Activated CD4-positive, alpha-beta memory T cell treated with anti-CD3 and anti-CD28 coated beads for 36 hours (primary cell): ENCODE results near the gene TRIM9. TPM values are rescaled to one million over a fixed set of nuclear protein-coding genes. Genes with fewer than 3 reads are reported as not detected.
"Not testable (repeated sequence)": the region's sequence is repeated elsewhere in the genome, so short reads cannot be mapped to it uniquely, and the experiment has no call there.

Source experiments
- CTCF ChIA-PET: fragments of 350-600 bp; sonication (Branson Sonifier 250); formaldehyde crosslinking; loops from one replicate; lab custom pipeline; 2021; ENCODE audit warnings: antibody characterized with exemption, inconsistent platforms; lab: Charles Lee
- POLR2A ChIA-PET: fragments of 350-600 bp; sonication (Branson Sonifier 250); formaldehyde crosslinking; loops from one replicate; lab custom pipeline; 2021; ENCODE audit warnings: antibody characterized with exemption; lab: Charles Lee
- DNase-seq: peaks from one replicate; pipeline ENCODE4 v3.0.0-alpha.2; 2020
- H3K27ac Mint-ChIP-seq: one replicate; pipeline ENCODE4 v1.8.0; 2021; ENCODE audit warnings: mixed read lengths
- H3K27me3 Mint-ChIP-seq: one replicate; pipeline ENCODE4 v1.8.0; 2021; ENCODE audit warnings: mixed read lengths
- H3K36me3 Mint-ChIP-seq: one replicate; pipeline ENCODE4 v1.8.0; 2021; ENCODE audit warnings: mixed read lengths
- H3K4me1 Mint-ChIP-seq: one replicate; pipeline ENCODE4 v1.8.0; 2021; ENCODE audit warnings: low read depth, mixed read lengths
- H3K4me3 Mint-ChIP-seq: one replicate; pipeline ENCODE4 v1.8.0; 2021; ENCODE audit warnings: mild to moderate bottlenecking, mixed read lengths
- H3K9me3 Mint-ChIP-seq: one replicate; pipeline ENCODE4 v1.8.0; 2021; ENCODE audit warnings: mixed read lengths
- intact Hi-C: fragments of 100-400 bp; cut with micrococcal nuclease; formaldehyde crosslinking; loops from one replicate; pipeline ENCODE4 v1.15.1; 2023
- total RNA-seq, 2 experiments: library from RNA; stranded (reverse); gene quantifications; one replicate each; pipeline ENCODE4 v1.2.3, GENCODE V29; 2021

Gene TRIM9
- total RNA-seq, 2 experiments from 2014 or later = 0.36 to 0.40 TPM

DNA sequence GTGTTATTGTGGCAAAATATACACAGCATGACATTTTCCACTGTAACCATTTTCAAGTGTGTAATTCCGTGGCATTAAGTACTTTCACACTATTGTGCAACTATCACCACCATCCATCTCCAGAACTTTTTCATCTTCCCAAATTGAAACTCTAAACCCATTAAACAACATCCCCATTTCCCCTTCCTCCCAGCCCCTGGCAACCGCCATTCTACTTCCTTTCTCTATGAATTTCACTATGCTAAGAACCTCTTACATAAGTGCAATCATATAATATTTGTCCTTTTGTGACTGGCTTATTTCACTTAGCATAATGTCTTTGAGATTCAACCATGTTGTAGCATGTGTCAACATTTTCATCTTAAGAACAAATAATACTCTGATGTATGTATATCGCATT lies 82.8 kb downstream of the TRIM9 start:
- ChIA-PET CTCF (no interaction called here), POLR2A (no interaction called here)
- H3K27ac Mint-ChIP-seq = no peak overlapping the region
- DNase-seq = no peak
- H3K9me3 Mint-ChIP-seq = no peaks in the 10 kb centered on the region
- intact Hi-C loops = no loop called here
- H3K27me3 Mint-ChIP-seq = peaks cover 4% of the 10 kb centered on the region
- no peaks in the 10 kb centered on the region for H3K36me3 Mint-ChIP-seq
- H3K4me3 Mint-ChIP-seq = no peak overlapping the region
- no peaks in the 10 kb centered on the region for H3K4me1 Mint-ChIP-seq

DNA sequence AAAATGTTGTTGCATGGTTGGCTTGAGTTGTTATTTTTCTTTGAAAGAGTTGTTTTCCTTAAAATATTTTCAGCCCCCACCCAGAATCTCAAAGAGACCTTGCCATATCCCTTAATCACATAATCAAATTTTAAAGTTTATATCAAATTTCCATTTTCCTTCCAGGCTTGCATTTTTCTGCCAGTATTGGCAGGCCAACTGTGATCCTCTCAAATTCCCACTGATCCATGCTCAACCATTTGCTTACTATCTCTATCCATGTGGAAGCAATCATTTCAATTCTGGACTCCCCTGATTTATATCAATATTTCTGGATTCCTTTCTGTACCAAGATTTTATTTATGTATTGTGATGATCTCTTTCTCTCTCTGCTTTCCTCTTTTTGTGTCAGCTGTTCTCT lies 86.5 kb downstream of the TRIM9 start:
- H3K4me1 Mint-ChIP-seq = no peaks in the 10 kb centered on the region
- POLR2A ChIA-PET = no interaction called here
- H3K9me3 Mint-ChIP-seq = no peaks in the 10 kb centered on the region
- intact Hi-C loops = no loop called here
- no peak overlapping the region for H3K27ac Mint-ChIP-seq
- no peak for DNase-seq
- H3K4me3 Mint-ChIP-seq = no peak overlapping the region
- H3K27me3 Mint-ChIP-seq = peaks cover 5% of the 10 kb centered on the region
- H3K36me3 Mint-ChIP-seq = no peaks in the 10 kb centered on the region
- CTCF ChIA-PET = no interaction called here

DNA sequence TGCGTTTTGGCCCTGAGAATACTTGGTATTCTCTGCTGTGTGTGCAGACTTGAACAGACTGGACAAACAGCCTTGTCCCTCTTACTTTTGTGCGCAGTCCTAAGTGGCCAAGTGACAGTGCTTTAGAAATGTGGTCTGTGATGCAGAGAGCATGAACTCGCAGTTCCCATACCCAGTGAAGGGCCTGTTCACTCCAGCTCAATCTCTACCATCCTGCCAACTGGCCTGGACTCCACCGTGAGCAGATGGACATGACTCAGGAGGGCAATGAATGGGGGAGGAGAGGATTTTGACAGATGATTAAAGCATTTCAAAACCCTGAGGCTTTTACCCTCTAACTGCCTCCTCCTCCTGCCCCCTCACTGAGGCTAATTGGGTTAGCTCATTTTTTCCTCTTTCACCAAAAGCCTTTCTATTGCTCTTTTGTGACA lies 88.1 kb downstream of the TRIM9 start:
- no peak overlapping the region for H3K27ac Mint-ChIP-seq
- peaks cover 5% of the 10 kb centered on the region for H3K27me3 Mint-ChIP-seq
- H3K4me1 Mint-ChIP-seq = no peaks in the 10 kb centered on the region
- no peak overlapping the region for H3K4me3 Mint-ChIP-seq
- ChIA-PET POLR2A (no interaction called here), CTCF (no interaction called here)
- no peak for DNase-seq
- intact Hi-C loops = no loop called here
- H3K36me3 Mint-ChIP-seq = no peaks in the 10 kb centered on the region
- no peaks in the 10 kb centered on the region for H3K9me3 Mint-ChIP-seq

DNA sequence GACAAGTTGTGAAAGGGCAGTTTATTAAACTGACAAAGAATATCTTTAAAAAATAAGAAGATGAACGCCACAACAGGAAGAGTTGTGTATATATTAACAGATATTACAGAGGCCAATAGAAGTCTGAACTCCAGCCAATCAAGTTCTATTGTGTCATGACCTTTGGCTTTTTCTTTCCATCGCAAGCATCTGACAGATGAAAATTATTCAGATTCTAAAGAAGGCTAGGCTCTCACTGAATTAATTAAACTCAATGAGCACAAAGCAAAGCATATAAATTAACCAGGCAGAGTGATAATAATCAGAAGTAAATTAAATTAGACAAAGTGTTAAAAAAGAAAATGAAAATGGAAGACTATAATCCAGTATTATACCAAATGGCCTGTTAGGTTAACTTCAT lies 88.6 kb downstream of the TRIM9 start:
- H3K4me3 Mint-ChIP-seq = no peak overlapping the region
- ChIA-PET POLR2A (no interaction called here), CTCF (no interaction called here)
- no peaks in the 10 kb centered on the region for H3K36me3 Mint-ChIP-seq
- H3K27ac Mint-ChIP-seq = no peak overlapping the region
- peaks cover 5% of the 10 kb centered on the region for H3K27me3 Mint-ChIP-seq
- no peaks in the 10 kb centered on the region for H3K9me3 Mint-ChIP-seq
- intact Hi-C loops = no loop called here
- no peaks in the 10 kb centered on the region for H3K4me1 Mint-ChIP-seq
- no peak for DNase-seq

DNA sequence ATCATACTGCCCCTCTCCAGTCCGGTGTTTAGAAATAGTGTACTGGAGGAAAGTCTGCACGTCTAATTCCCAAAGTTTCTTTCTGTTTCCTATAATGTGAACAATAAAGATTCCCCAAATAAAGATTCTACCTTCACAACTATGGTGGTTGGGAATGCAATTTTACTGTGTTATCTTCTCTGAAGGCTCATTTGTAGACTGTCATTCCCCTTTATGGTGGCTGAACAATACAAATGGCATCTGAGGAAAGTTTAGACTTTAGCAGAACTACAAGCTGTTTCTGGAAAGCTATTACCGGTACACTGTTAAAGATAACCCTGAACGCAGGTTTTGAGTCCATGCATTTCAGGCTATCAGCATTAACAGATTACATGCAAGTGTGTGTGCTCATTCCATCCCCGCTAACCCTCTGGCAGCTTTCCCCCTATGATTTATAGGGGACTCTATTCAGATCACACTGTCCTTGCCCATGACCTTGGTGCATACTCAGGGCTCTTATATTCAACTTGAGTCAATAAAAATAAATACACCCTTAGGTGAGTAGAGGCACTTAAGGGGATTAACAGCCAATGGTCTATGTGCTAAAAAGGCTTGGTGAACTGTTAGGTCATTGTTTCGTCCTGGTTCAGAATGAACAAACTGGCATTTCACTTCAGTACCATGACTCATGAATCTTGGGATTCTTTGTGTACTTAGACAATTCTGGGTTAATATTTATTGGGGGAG lies 89.9 kb downstream of the TRIM9 start:
- H3K4me1 Mint-ChIP-seq = no peaks in the 10 kb centered on the region
- no peaks in the 10 kb centered on the region for H3K36me3 Mint-ChIP-seq

DNA sequence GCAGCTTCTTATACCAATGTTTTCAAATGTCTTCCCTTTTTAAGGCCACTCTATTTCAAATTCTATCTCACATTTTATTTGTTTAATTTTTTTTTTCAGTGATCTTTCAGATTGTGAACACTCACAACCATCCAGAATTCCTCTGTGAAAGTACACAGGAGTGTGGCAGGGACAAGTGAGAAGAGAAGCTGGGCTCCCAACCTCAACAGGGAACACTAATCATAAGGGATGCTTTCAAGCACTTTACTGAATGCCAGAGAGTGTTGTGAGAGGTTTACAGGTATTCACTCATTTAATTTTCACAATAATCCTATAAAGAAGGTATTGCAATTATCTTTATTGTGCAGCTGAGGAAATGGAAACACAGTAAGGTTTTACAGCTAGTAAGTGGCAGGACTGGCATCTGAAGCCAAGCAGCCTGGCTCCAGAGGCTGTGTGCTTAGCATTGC lies 90.5 kb downstream of the TRIM9 start:
- no peak overlapping the region for H3K4me3 Mint-ChIP-seq
- no peaks in the 10 kb centered on the region for H3K36me3 Mint-ChIP-seq
- H3K27me3 Mint-ChIP-seq = peaks cover 3% of the 10 kb centered on the region
- H3K9me3 Mint-ChIP-seq = no peaks in the 10 kb centered on the region
- intact Hi-C loops = no loop called here
- no peak for DNase-seq
- CTCF ChIA-PET = no interaction called here
- no peak overlapping the region for H3K27ac Mint-ChIP-seq
- H3K4me1 Mint-ChIP-seq = no peaks in the 10 kb centered on the region
- POLR2A ChIA-PET = no interaction called here

More for the DNA sequence above, 89.9 kb downstream of the TRIM9 start:
- no peak for DNase-seq
- ChIA-PET POLR2A (no interaction called here), CTCF (no interaction called here)
- no peak overlapping the region for H3K4me3 Mint-ChIP-seq
- intact Hi-C loops = no loop called here
- H3K27ac Mint-ChIP-seq = no peak overlapping the region
- peaks cover 3% of the 10 kb centered on the region for H3K27me3 Mint-ChIP-seq
- no peaks in the 10 kb centered on the region for H3K9me3 Mint-ChIP-seq

DNA sequence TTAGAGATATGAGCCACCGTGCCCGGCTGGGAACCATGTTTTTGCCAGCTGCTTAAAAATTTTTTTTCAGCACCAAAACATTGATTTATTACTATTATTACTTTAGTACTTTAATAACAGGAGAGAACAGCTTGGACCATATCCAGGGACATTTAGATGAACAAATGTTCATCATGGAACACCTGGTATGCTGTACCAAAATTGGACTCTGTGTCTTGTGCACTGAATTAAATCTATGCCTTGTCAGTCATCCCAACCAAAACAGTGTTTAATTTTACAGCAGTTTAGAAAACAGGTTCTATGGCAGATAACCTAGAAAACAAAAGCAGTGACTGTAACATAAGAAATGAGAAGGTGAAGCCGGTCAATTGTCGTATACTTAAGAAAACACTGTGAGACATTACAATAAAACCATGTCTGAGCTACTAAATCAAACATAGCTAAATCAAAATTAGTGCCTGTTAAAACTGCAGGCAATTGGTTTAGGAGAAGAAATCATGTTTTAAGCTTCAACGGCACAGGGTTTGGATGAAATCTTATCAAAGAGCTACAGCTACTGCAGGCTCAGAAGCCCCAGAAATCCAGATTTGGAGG lies 92.4 kb downstream of the TRIM9 start:
- DNase-seq = no peak

DNA sequence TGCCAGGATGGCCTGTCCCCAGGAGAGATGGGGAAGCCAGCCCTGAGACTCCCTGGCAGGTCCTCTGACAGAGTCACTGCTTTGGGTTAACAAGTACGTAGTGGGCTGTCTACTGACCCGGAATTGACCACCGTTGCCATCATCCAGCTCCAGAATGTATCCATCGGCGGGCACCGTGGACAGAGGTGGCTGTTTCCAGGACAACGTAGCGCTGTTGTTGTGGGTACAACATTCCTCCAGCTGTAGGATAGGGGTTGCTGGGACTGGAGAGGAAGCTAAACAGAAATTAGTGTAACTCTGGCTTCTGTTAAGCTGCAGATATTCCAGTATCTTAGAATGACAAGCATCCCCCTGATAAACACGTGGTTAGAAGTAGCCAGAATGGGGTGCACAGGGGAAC lies 94.3 kb downstream of the TRIM9 start:
- H3K27me3 Mint-ChIP-seq = peaks cover 1% of the 10 kb centered on the region
- CTCF ChIA-PET = no interaction called here
- H3K36me3 Mint-ChIP-seq = no peaks in the 10 kb centered on the region
- H3K27ac Mint-ChIP-seq = no peak overlapping the region
- intact Hi-C loops = no loop called here
- POLR2A ChIA-PET = no interaction called here
- no peak for DNase-seq
- no peak overlapping the region for H3K4me3 Mint-ChIP-seq
- H3K9me3 Mint-ChIP-seq = no peaks in the 10 kb centered on the region
- H3K4me1 Mint-ChIP-seq = no peaks in the 10 kb centered on the region

More for the DNA sequence above, 92.4 kb downstream of the TRIM9 start:
- H3K4me3 Mint-ChIP-seq = no peak overlapping the region
- peaks cover 3% of the 10 kb centered on the region for H3K27me3 Mint-ChIP-seq
- no peaks in the 10 kb centered on the region for H3K36me3 Mint-ChIP-seq
- ChIA-PET CTCF (no interaction called here), POLR2A (no interaction called here)
- H3K4me1 Mint-ChIP-seq = no peaks in the 10 kb centered on the region
- intact Hi-C loops = no loop called here
- H3K27ac Mint-ChIP-seq = no peak overlapping the region
- no peaks in the 10 kb centered on the region for H3K9me3 Mint-ChIP-seq

DNA sequence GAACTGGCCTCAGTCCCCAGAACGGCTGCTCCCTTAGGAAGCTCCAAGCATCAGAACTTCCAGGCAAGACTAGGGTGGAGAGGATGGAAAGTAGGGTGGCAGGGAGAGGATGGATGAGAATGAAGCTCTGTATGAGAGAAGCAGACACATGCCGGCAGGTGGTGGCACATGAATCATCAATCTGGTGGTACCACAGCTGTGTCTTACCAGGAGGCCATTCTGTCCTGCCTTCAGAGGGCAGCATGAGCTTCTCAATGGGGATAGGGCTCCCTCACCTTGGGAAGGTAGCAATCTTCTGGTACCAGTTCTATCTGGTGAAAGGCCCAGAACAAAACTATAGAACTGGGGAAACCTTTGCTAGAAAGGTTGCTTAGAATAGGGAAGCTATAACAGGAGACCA lies 95.2 kb downstream of the TRIM9 start:
- ChIA-PET CTCF (no interaction called here), POLR2A (no interaction called here)
- DNase-seq = no peak
- no peaks in the 10 kb centered on the region for H3K9me3 Mint-ChIP-seq
- no peak overlapping the region for H3K4me3 Mint-ChIP-seq
- no peak overlapping the region for H3K27ac Mint-ChIP-seq
- no peaks in the 10 kb centered on the region for H3K4me1 Mint-ChIP-seq
- intact Hi-C loops = no loop called here
- H3K27me3 Mint-ChIP-seq = peaks cover 1% of the 10 kb centered on the region
- H3K36me3 Mint-ChIP-seq = no peaks in the 10 kb centered on the region

DNA sequence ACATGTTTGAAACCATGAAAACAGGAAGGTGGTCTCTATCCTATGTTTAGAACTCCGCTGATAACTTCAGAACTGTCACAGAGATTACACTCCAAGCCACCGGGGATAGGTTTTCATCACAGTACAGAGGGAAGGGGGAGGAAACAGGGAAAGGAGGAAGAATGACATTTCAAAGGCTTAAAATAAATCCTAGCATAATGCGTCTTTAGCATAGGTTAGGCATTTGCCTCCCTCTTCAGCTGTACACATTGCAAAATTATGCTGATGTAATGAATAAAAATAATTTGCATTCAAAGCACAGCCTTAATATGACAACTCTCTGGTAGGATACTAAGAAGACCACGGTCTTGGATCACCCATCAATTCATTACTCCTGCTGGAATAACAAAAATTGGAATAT lies 96.3 kb downstream of the TRIM9 start:
- Mint-ChIP-seq H3K4me1 (no peaks in the 10 kb centered on the region), H3K27ac (no peak overlapping the region), H3K4me3 (no peak overlapping the region), H3K9me3 (no peaks in the 10 kb centered on the region), H3K27me3 (peaks cover 1% of the 10 kb centered on the region), H3K36me3 (no peaks in the 10 kb centered on the region)
- DNase-seq = no peak
- ChIA-PET POLR2A (no interaction called here), CTCF (no interaction called here)
- intact Hi-C loops = no loop called here

DNA sequence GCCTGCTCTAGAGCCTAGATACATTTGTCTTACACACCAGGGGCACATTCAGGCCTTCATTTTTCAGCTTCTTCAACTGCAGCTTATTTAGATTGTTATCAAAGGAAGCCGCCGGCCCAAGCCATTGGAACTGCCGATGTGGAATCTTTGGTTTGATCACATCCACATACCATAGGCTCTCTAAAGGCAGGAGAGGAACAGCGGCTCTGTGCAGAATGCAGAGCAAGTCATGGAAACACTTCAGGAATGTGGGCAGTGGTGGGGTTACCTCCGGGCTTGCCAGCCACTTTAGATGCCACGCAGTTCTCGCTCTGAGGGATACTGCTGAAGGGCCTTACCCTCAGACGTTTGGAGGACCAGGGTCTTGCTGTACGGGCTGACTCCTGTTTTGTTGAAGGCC lies 97.2 kb downstream of the TRIM9 start:
- H3K36me3 Mint-ChIP-seq = no peaks in the 10 kb centered on the region
- H3K27me3 Mint-ChIP-seq = no peaks in the 10 kb centered on the region
- POLR2A ChIA-PET = interaction anchor here (0.6 kb wide), 1 partner anchor 21 kb away, joined by 3 read pairs; no protein-coding TSS in a partner anchor
- H3K4me3 Mint-ChIP-seq = no peak overlapping the region
- no peak for DNase-seq
- H3K9me3 Mint-ChIP-seq = no peaks in the 10 kb centered on the region
- no peak overlapping the region for H3K27ac Mint-ChIP-seq
- intact Hi-C loops = no loop called here
- H3K4me1 Mint-ChIP-seq = no peaks in the 10 kb centered on the region
- CTCF ChIA-PET = no interaction called here

DNA sequence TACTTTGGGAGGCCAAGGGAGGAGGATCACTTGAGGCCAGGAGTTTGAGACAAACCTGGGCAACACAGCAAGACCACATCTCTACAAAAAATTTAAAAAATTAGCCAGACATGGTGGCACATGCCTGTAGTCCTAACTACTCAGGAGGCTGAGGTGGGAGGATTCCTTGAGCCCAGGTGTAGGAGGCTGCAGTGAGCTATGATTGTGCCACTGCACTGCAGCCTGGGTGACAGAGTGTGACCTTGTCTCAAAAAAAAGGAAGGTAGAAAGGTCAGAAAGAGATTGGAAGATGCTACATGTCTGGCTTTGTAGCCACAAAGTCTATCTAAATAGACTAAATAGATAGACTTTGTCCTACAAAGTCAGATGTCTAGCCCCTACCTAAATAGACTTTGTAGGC lies 100.7 kb downstream of the TRIM9 start:
- H3K36me3 Mint-ChIP-seq, intact Hi-C loops, H3K27ac Mint-ChIP-seq, H3K9me3 Mint-ChIP-seq, H3K4me1 Mint-ChIP-seq, POLR2A ChIA-PET, H3K4me3 Mint-ChIP-seq, H3K27me3 Mint-ChIP-seq, DNase-seq: not testable (repeated sequence)
- CTCF ChIA-PET = interaction anchor here (0.7 kb wide), 1 partner anchor 34 kb away, joined by 3 read pairs; no protein-coding TSS in a partner anchor

DNA sequence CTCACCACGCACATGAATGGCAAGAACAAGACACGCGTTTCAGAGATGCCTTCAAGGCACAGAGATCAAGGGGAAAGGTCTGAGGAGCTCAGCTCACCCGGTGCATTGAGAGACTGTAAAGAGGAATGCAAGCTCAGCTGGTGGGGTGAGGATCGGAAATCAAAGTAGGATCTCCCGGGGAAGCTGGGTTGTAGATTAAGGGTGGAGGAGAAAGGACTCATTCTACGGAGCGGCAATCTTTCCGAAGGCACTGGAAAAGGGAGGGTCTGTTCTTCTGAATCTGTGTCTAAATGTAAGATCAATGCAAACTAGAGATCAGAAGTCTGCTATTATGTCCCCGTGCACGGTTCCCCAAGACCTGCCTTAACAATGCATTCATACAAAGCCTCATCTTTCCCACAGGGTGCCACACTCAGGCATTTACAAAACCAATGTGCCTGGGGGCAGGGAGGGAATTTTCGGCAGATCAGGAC lies 109.0 kb downstream of the TRIM9 start:
- Mint-ChIP-seq H3K4me1 (no peaks in the 10 kb centered on the region), H3K9me3 (no peaks in the 10 kb centered on the region), H3K27me3 (peaks cover 3% of the 10 kb centered on the region), H3K4me3 (no peak overlapping the region), H3K27ac (no peak overlapping the region), H3K36me3 (no peaks in the 10 kb centered on the region)
- no peak for DNase-seq
- ChIA-PET CTCF (no interaction called here), POLR2A (no interaction called here)
- intact Hi-C loops = no loop called here
